OCI-LY3 (cell line): ENCODE results near the gene MEX3B.

ENCODE experiments used
- CTCF ChIP-seq: fragments of 200-600, 300-600 bp; sonication (generic); IDR thresholded peaks from 2 replicates; pipeline ENCODE4 v1.5.1; 2014; ENCODE audit warnings: antibody characterized with exemption, low read length, low read depth
- EZH2phosphoT487 ChIP-seq: fragments of 200-600 bp; shearing (Covaris generic); IDR thresholded peaks from 2 replicates; pipeline ENCODE4 v1.6.1; 2018; ENCODE audit warnings: antibody characterized with exemption, mixed run types, low read depth

DNA sequence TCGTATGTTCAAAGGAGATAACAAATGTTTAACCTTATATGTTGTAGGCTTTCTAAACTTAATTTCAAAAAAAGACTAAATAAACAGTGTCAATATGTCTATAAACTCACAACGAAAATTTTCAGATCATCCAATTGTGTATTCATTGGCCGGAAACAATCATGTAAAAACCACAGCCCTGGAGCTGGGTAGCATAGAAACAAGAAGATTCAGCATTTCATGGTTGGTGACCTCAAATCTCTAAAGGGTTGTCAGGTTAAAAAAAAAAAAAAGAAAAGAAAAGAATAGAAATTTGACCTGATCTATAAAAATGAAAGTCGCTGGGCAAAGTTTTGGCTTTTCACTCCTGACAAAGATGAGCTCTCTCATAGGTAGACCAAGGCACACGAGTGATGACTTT lies 13.9 kb downstream of the MEX3B start:
- TF ChIP-seq CTCF (no peak), EZH2phosphoT487 (no peak)
